HPDE6-E6E7 (cell line): Measurements from ENCODE around the gene RNASEH1.

Experiments
- DNase-seq: peaks from one replicate; pipeline ENCODE4 v3.0.0; 2011; ENCODE audit warnings: missing footprints; ENCODE audit errors: extremely low spot score

Gene RNASEH1

DNA sequence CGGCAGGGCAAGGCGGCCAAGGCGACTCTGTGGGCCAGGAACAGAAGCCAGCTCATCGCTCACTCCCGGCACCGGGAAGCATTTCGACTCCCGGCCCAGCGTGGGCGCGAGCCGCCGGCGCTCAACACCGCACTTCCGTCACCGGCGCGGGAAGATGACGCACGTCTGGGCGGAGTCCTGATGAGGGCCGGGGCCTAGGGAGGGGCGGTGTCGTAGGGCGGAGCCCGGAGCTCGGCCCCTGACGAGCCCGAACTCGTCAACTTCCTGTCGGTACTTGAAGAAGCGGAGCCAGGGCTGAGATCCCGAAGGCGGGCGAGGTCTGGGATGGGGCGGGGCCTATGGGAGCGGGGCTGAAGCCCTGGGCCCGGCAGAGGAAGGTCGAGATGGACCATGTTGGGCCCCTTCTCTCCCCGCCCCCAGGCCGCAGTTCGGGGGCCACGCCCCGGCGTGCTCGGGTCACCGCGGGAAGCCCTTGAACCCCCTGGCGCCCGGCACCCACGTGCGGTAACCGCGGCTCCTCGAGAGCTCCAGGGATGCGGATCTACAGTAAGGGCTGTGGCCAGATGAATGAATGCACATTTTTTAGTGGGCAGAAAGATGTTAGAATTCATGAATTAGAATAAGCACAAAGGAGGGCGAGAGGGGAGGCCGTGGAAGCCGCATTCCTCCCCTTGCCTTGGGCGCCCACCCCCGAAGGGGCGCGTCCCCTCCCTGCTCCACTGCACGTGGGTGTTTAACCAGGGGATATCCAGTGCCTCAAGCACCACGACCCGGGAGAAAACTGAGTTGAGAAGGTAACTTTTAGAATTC, at the start of gene RNASEH1:
TSS of gene RNASEH1 (minus strand) at position 129 of the 810 bp plus-strand sequence. CDS start at position 56, 73 bp downstream.
- DNase-seq = peak; percentile 99

- no peak for DNase-seq
Measured at GRCh38 chr2:3606370-3607201, 48.5 kb upstream of the RNASEH1 start.

GRCh38 chr2:3606028-3606369, 47.9 kb upstream of the RNASEH1 start:
- DNase-seq = no peak

GRCh38 chr2:3604991-3605961, 47.1 kb upstream of the RNASEH1 start:
- no peak for DNase-seq

GRCh38 chr2:3604207-3604877, 46.2 kb upstream of the RNASEH1 start:
- DNase-seq = no peak

DNA sequence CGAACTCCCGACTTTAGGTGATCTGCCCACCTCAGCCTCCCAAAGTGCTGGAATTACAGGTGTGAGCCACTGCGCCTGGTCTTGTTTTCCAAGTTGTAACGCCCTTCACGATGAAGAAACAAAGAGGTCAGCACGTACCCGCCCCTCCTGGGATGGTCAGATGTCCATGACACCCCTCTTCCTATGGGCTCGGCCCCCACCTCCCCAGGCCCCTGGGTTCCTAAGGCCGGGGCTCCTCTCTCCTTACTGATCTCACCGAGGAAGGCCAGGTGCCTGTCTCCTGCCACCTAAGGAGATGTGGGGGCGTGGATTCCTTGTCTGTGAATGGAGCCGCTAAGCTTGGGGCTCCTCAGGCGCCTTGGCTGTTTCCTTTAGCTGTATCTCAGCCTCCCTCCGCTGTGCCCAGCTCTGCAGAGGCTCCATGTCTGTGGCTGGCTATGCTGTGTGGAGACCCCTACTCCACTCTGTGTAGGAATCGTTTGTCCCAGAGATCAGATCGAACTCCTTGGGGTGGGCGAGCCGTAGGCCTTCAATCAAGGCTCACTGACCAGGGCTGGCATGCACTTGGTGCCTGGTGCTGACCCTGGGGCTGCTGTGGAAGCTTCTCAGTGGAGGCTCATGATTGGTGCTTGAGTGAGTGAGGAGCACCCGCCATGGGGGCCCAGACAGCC, 45.5 kb upstream of the RNASEH1 start:
- no peak for DNase-seq

GRCh38 chr2:3602553-3603339, 44.6 kb upstream of the RNASEH1 start:
- DNase-seq = no peak

- DNase-seq = no peak
Measured at GRCh38 chr2:3601561-3602271, 43.6 kb upstream of the RNASEH1 start.

DNA sequence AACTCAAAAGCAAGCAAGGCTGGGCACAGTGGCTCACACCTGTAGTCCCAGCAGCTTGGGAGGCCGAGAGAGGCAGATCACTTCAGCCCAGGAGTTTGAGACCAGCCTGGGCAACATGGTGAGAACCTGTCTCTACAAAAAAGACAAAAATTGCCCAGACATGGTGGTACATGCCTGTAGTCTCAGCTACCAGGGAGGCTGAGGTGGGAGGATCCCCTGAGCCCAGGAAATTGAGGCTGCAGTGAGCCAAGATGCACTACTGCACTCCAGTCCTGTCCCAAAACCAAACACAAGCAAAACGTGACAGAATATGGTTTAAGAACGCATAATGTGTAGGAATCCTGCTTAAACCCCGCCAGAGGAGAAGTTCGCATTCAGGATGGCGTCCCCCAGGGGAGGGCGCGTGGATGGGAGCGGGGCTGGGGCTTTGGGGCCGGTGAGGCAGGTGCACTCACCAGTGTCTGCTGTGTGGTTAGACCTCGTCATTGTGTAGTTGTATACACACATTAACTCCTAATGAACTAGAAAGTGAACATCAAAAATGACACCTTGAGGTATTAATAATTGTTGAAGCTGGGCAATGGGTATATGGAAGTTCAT, 42.2 kb upstream of the RNASEH1 start:
- DNase-seq = no peak

DNA sequence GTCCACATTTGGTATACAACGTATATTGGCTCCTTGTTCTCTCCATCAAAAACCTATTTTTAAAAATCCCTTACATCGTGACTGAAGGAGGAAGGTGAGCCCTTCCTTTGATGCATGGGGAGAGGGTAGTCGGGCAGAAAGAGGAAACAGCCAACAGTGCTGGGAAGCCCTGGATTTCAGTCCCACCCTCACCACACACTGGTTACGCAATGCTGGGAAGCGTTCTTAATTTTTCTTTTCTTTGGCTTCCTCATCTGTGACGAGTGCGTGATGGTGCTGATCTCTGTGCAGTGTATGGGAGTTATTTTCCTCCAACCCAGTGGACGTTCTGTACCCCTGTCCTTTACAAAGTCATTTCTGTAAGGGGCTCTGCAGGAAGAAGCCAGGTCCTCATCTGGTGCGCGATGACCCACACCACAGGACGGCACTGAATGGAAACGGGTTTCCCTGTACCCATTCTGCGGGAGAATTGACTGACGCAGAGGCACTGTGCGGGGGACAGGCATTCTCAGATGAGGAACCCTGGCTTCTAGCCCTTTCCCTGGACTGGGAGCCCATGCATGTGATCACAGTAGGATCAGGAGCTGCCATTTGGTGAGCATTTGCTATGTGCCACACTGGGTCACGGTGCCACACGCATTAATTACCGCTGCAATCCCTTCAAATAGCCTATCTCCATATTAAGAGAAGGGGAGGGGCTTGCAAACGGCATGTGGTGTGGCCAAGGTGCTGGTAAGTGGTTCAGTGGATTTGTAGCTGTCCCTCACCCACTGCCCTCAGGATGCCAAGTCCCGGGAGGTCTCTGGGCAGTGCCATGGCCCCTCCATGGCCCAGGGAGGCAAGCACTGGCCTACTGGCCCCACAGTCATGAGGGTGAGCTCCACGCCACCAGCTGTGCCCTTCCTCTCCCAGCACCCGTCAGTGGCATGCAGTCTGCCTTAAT, 41.0 kb upstream of the RNASEH1 start:
- DNase-seq = no peak

GRCh38 chr2:3598197-3598910, 40.2 kb upstream of the RNASEH1 start:
- DNase-seq = no peak

- DNase-seq = no peak
Measured at GRCh38 chr2:3597567-3597966, 39.4 kb upstream of the RNASEH1 start.

GRCh38 chr2:3596901-3597417, 38.8 kb upstream of the RNASEH1 start:
- DNase-seq = no peak

GRCh38 chr2:3595985-3596384, 37.9 kb upstream of the RNASEH1 start:
- DNase-seq = no peak

- DNase-seq = no peak
Measured at GRCh38 chr2:3595404-3595803, 37.3 kb upstream of the RNASEH1 start.

DNA sequence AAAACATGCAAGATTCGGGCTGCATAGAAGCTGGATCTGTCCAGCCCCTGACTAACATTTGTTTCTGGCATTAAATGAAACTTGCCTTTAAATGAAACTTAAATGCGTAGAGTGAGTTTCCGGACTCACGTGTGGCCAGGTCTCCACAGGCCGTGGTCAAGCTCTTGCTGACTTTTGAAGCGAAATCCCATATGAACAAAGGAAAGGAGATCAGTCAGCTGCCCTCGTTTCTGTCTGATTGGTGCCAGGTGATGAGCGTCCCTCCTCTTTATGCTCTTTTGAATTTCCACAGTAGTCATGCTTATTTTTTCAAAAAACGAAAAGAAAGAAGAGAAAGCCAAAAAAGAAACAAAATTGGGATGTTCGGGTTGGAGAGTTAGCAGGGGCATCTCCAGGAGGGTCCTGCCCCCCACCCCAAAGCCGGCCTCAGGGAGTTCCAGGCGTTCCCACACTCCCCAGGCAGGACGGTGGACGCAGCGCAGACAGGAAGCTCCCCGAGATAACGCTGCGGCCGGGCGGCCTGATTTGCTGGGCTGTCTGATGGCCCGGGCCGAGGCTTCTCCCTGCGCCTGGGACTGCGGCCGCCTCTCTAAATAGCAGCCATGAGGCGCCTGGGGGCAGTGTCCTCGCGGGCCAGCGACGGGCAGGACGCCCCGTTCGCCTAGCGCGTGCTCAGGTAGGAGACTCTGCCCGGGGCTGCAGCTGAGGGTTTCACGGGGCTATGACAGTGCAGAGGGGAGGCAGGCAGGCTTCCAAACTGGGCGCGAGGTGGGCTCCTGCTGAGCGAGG, 36.6 kb upstream of the RNASEH1 start, which contains the start of gene COLEC11:
TSS of gene COLEC11 (plus strand) at position 620 of the 789 bp plus-strand sequence. CDS start 9,229 bp downstream, outside the sequence.
- DNase-seq = no peak
